ENCODE data around the gene MDFIC2.
"Not testable (repeated sequence)": the region's sequence is repeated elsewhere in the genome, so short reads cannot be mapped to it uniquely, and the experiment has no call there.

The MDFIC2 gene

DNA sequence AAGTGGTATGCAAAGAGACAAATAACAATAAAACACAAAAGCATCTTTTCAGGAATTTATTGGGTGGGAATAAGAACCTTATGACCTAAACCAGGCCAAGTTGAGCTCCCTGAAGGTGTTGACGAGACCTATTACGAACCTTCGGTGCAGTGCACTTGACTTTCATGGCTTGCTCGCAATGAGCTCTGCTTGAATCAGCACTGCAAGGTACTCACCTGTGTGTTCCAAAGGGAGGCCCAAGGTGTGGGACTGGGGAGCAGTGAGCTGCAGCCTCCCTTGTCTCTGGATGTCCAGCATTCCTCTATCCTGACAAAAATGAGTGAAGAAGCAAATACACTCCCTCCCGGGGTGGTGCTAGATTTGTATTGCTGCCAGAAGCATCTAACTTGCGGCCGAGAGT is at the start of gene MDFIC2:
MDFIC2 (minus strand) TSS at position 303 of the 400 bp plus-strand sequence. CDS start 665 bp downstream, outside the sequence.
- DNase-seq = no peak

DNA sequence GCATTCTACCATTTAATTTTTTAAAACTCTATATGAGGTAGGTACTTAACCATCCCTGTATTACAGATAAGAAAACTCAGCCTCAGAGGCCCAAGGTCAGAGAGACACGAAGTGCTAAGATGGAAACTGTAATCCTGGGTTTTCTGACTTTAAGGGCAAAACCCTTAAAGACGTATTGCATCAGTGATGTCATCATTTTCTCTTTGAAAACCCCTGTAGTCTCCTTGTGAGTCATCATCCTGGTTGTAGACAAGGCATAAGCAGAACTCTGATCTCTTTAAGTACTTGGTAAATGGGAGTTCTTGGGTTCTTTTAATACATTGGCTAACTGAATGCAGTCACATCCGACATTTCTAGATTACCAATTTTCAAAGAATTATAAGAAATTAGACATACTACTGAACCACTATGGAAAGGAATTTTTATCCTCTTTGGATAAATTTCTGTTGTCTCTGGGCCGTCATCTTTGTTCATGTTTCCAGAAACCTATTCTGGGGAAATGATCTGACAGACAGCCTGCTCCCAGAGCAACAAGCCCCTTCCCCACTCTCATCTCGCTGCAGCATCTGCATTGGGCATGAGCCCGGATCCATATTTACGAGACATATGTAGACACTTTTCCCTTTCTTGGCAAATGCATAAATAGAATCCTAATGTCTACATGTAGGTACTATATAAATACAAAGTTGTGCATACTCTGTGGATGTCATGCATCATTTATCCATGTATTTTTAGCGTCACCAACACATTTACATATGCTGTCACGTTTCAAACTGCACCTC is 48.7 kb upstream of the MDFIC2 start:
- no peak for DNase-seq

- no peak for DNase-seq
These were observed 47.3 kb upstream of the MDFIC2 start for GRCh38 chr3:70359711-70360110.

GRCh38 chr3:70358978-70359580 is 46.6 kb upstream of the MDFIC2 start:
- DNase-seq = no peak

GRCh38 chr3:70352215-70352614 is 39.8 kb upstream of the MDFIC2 start:
- DNase-seq = no peak

GRCh38 chr3:70342149-70342548 is 29.7 kb upstream of the MDFIC2 start:
- DNase-seq = no peak

GRCh38 chr3:70336885-70337284 is 24.4 kb upstream of the MDFIC2 start:
- DNase-seq = not testable (repeated sequence)

DNA sequence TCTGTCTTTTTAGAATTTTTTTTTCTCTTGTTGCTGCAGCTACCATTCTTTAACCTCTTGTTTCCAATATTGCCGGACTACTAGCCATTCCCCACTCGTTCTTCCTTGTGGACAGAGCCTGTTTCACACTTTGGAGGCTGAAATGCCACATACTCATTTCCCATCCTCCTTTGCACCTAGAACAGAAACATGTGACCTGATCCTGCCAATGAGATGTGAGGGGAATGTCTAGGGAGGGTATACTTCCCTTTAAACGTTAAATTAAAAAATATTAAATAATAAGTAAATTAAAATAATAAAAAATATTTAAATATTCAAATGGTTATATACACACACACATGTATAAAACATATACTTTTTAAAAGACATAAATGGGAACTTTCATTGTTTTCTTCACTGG is 20.6 kb upstream of the MDFIC2 start:
- DNase-seq = no peak

- no peak for DNase-seq
These were observed 2.6 kb upstream of the MDFIC2 start for GRCh38 chr3:70315021-70315420.

DNA sequence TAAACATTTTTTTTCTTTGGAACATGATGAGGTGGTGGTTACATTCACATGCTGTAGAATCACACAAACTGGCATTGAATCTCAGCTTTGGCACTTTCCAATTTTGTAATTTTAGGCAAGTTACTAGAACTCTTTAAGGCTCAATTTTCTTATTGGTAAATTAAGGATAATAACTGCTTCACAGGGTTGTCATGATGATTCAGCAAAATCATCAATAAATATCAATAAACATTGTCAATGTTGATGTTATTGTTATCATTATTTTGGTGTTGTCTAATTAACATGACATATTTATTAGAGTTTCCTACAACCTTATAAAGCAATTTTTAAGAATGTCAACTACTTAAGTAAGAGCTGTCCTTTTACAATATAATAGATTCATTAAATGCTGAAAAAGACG is 1.6 kb downstream of the MDFIC2 start:
- DNase-seq = no peak

DNA sequence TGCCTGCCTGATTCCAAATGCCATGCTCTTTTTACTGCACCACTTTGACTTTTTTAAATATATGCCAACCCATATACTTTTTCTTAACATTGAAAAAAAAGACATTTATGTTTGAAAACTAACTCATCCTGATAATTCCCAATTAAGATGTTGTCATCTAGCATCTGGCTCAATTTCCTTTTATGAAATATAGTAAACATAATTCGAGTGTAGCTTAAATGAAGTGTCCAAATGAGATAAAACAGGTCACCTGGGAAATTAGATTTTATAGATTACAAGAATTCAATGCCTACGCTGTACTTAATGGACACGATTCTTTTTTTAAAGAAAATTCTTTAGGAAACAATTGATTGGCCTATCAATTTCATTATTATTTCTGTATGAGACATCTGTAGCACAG is 2.8 kb downstream of the MDFIC2 start:
- no peak for DNase-seq

DNA sequence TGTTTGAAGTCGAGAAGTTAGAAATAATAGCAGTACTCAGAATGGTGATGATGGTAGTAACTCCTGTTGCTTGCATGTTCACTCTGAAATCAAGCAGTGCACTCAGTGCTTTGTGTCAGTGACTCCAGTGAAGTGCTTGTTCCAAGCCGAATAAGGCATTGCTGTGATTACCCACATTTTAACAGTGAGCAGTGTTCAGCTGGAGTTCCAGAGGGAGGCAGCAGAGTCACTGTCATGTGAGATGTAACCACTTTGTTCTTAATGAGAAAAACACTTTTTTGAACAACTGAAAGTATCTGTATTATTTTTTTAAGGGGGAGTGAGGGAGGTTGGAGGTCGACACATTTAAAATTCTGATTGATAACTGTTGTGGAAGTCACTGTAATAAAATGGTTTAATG is 3.7 kb downstream of the MDFIC2 start:
- no peak for DNase-seq

GRCh38 chr3:70306736-70307135 is 5.7 kb downstream of the MDFIC2 start:
- no peak for DNase-seq

GRCh38 chr3:70298385-70298784 is 14.1 kb downstream of the MDFIC2 start:
- no peak for DNase-seq

- no peak for DNase-seq
These were observed 21.3 kb downstream of the MDFIC2 start for GRCh38 chr3:70291097-70291482.

GRCh38 chr3:70290431-70291096 is 21.9 kb downstream of the MDFIC2 start:
- DNase-seq = not testable (repeated sequence)

DNA sequence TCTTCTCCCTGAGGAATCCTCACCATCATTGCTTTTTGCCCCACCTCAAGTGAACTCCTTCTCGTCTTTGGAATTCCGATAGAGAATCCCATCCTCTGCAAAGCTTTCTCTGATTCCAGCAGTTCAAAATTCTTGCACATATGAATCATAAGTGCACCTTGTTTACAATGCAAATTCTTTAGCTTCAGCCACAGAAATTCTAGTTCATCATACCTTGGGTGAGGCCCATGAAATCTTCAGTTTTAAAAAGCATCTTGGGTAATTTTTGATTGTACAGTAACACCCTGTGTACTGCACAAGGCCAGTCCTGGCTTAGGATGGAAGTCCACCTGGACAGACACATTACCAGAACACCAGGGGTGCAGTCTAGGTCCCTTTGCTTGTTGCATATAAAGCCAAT is 30.8 kb downstream of the MDFIC2 start:
- DNase-seq = no peak

DNA sequence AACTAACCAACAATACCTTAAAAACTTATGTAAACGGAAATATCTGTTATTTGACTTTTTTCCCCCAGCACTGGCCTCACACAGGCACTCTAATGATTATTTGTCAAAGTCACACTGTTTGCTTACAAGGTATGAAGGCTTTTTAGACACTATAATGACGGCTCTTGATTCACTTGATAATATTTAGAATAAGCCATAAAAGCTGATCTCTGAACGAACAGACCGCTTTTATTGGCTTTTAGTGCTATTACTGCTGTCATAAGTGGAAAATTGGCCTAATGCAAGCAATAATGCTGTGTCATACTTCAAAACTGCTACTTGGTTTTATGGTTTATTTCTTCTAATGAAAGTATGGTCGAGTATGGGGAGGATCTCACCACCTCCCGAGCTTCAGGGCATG is 35.1 kb downstream of the MDFIC2 start:
- no peak for DNase-seq

- DNase-seq = no peak
These were observed 35.5 kb downstream of the MDFIC2 start for GRCh38 chr3:70276901-70277300.

DNA sequence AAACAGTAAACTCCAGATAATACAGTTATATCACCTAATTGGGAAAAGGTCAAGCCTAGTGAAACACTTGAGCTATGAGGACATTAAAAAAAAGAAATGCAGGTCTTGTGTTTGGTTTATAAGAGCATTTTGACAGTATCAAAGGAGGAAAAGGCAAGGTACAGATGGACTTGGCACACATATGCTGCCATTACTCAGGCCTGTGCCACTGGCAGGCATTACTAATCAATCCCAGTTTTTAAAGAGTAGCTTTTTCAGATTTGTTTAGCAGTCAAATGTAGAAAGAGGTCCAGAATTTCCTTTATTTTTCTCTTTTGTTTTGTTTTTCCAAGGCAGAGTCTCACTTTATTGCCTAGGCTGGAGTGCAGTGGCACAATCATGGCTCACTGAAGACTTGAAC is 38.9 kb downstream of the MDFIC2 start:
- no peak for DNase-seq

DNA sequence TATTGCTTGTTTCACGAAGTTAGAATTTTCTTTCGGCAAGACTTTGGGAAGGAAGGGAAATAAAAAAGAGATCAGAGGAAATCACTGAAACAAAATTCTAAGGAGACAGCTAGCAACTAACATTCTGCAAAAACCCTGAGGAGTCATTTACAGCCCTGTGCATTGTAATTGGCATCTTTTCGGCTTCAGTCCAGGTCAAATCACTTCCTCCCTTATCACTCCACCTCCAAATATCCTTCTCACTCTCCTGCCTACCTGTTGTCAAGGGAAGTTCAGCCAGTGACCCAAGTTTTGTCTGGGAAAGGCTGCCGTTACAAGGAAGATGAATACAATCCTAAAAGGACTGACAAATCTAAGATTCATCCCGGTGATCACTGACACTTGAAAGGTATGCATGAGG is 39.6 kb downstream of the MDFIC2 start:
- no peak for DNase-seq

GRCh38 chr3:70264122-70264780 is 48.2 kb downstream of the MDFIC2 start:
- DNase-seq = no peak

GRCh38 chr3:70261283-70261682 is 51.2 kb downstream of the MDFIC2 start:
- no peak for DNase-seq

- no peak for DNase-seq
These were observed 55.9 kb downstream of the MDFIC2 start for GRCh38 chr3:70256566-70256965.

All from CD4-positive, alpha-beta T cell treated with Interleukin-17A for 4 hours (primary cell).